GM19328 (cell line): Measurements from ENCODE around the gene S100A2.

Experiments used
- ATAC-seq: cut with Tn5 transposase; IDR thresholded peaks from one replicate; pipeline ENCODE4 v1.9.1; 2021; ENCODE audit warnings: mild to moderate bottlenecking, moderate library complexity; ENCODE audit not compliant: unreplicated experiment

S100A2 gene

GRCh38 chr1:153546796-153547559 is 18.7 kb downstream of the S100A2 start:
- ATAC-seq = no peak

GRCh38 chr1:153546371-153546770 is 19.3 kb downstream of the S100A2 start:
- no peak for ATAC-seq

- ATAC-seq = no peak
Observed at GRCh38 chr1:153545067-153546055, 20.3 kb downstream of the S100A2 start, which contains the start of gene S100A4. Gene S100A4, minus strand, starts transcription at chr1:153545806. Its CDS starts 1,012 bp downstream, at chr1:153544794.

GRCh38 chr1:153544453-153545066 is 21.1 kb downstream of the S100A2 start:
- no peak for ATAC-seq

GRCh38 chr1:153543736-153544135 is 21.9 kb downstream of the S100A2 start:
- no peak for ATAC-seq

GRCh38 chr1:153542956-153543711 is 22.5 kb downstream of the S100A2 start:
- ATAC-seq = no peak

GRCh38 chr1:153541641-153542590 is 23.7 kb downstream of the S100A2 start:
- ATAC-seq = no peak

GRCh38 chr1:153540394-153541361 is 25.0 kb downstream of the S100A2 start, which contains the start of gene S100A5:
Gene S100A5, minus strand, starts transcription at chr1:153540934. Its CDS starts 743 bp downstream, at chr1:153540191.
- no peak for ATAC-seq

- no peak for ATAC-seq
Observed at GRCh38 chr1:153539395-153540093, 26.1 kb downstream of the S100A2 start.

- ATAC-seq = no peak
Observed at GRCh38 chr1:153538315-153538821, 27.3 kb downstream of the S100A2 start.

- ATAC-seq = no peak
Observed at GRCh38 chr1:153537376-153537730, 28.3 kb downstream of the S100A2 start.

GRCh38 chr1:153536671-153537375 is 28.8 kb downstream of the S100A2 start:
- no peak for ATAC-seq

- no peak for ATAC-seq
Observed at GRCh38 chr1:153536012-153536670, 29.5 kb downstream of the S100A2 start.

- ATAC-seq = no peak
Observed at GRCh38 chr1:153535242-153536011, 30.2 kb downstream of the S100A2 start, which contains the start of gene S100A6. Gene S100A6, minus strand, starts transcription at chr1:153535991. Its CDS starts 652 bp downstream, at chr1:153535339.

GRCh38 chr1:153534925-153535241 is 30.8 kb downstream of the S100A2 start:
- ATAC-seq = no peak
